ENCODE data around the gene WDR81.
"Not testable (repeated sequence)": the region's sequence is repeated elsewhere in the genome, so short reads cannot be mapped to it uniquely, and the experiment has no call there.

Gene WDR81

GRCh38 chr17:1724351-1724868 lies at the start of gene WDR81:
TSS of gene WDR81 (plus strand) at chr17:1724704. CDS start at chr17:1724960, 256 bp downstream.
- peak; percentile 31 to 58 for DNase-seq

GRCh38 chr17:1676401-1676800 lies 48.1 kb upstream of the WDR81 start:
- DNase-seq = no peak

- peak; percentile 47 to 58 for DNase-seq
Measured at GRCh38 chr17:1683459-1683858, 41.0 kb upstream of the WDR81 start.

GRCh38 chr17:1684378-1685189 lies 39.9 kb upstream of the WDR81 start, which contains the start of gene PRPF8:
TSS of gene PRPF8 (minus strand) at chr17:1684867. CDS start at chr17:1684571, 296 bp downstream.
- DNase-seq = peak; percentile 85 to 89

- no peak for DNase-seq
Measured at GRCh38 chr17:1686086-1686485, 38.4 kb upstream of the WDR81 start.

- not testable (repeated sequence) for DNase-seq
Measured at GRCh38 chr17:1688405-1688804, 36.1 kb upstream of the WDR81 start.

- DNase-seq = no peak
Measured at GRCh38 chr17:1690544-1691221, 33.8 kb upstream of the WDR81 start.

- DNase-seq = no peak
Measured at GRCh38 chr17:1693339-1693738, 31.2 kb upstream of the WDR81 start.

GRCh38 chr17:1695365-1695764 lies 29.1 kb upstream of the WDR81 start:
- DNase-seq = no peak

- DNase-seq = no peak
Measured at GRCh38 chr17:1697681-1698080, 26.8 kb upstream of the WDR81 start.

GRCh38 chr17:1699891-1700290 lies 24.6 kb upstream of the WDR81 start:
- not testable (repeated sequence) for DNase-seq

GRCh38 chr17:1703063-1703462 lies 21.4 kb upstream of the WDR81 start:
- no peak for DNase-seq

- no peak for DNase-seq
Measured at GRCh38 chr17:1705004-1705403, 19.5 kb upstream of the WDR81 start.

GRCh38 chr17:1707107-1707506 lies 17.4 kb upstream of the WDR81 start:
- DNase-seq = no peak

- not testable (repeated sequence) for DNase-seq
Measured at GRCh38 chr17:1708791-1709346, 15.6 kb upstream of the WDR81 start.

- DNase-seq = no peak
Measured at GRCh38 chr17:1709403-1709951, 15.0 kb upstream of the WDR81 start.

GRCh38 chr17:1709971-1710806 lies 14.3 kb upstream of the WDR81 start, which contains the start of gene TLCD2:
TSS of gene TLCD2 (minus strand) at chr17:1710377. CDS start at chr17:1710242, 135 bp downstream.
- no peak for DNase-seq

- no peak for DNase-seq
Measured at GRCh38 chr17:1710807-1711553, 13.5 kb upstream of the WDR81 start.

GRCh38 chr17:1711804-1712203 lies 12.7 kb upstream of the WDR81 start:
- DNase-seq = no peak

- DNase-seq = no peak
Measured at GRCh38 chr17:1712271-1712670, 12.2 kb upstream of the WDR81 start.

- DNase-seq = no peak
Measured at GRCh38 chr17:1713160-1713877, 11.2 kb upstream of the WDR81 start.
